HFF-Myc (cell line): ENCODE results near the gene KRT1.
"Not testable (repeated sequence)": the region's sequence is repeated elsewhere in the genome, so short reads cannot be mapped to it uniquely, and the experiment has no call there.

ENCODE experiments used
- DNase-seq: peaks from one replicate; pipeline ENCODE4 v3.0.0-alpha.2; 2011; ENCODE audit warnings: low read depth; ENCODE audit errors: extremely low read depth
- H3K4me3 ChIP-seq: replicated peaks from 2 replicates; pipeline ENCODE4 v1.5.1; 2011; ENCODE audit warnings: low read depth, mild to moderate bottlenecking, control low read depth, low read length
- TF ChIP-seq, protein P1 (sequence below): IDR thresholded peaks from 2 replicates; pipeline ENCODE4 v1.5.1; 2012; ENCODE audit warnings: mild to moderate bottlenecking, low read depth, low read length, control low read depth; ENCODE audit errors: missing control alignments

KRT1 gene

DNA sequence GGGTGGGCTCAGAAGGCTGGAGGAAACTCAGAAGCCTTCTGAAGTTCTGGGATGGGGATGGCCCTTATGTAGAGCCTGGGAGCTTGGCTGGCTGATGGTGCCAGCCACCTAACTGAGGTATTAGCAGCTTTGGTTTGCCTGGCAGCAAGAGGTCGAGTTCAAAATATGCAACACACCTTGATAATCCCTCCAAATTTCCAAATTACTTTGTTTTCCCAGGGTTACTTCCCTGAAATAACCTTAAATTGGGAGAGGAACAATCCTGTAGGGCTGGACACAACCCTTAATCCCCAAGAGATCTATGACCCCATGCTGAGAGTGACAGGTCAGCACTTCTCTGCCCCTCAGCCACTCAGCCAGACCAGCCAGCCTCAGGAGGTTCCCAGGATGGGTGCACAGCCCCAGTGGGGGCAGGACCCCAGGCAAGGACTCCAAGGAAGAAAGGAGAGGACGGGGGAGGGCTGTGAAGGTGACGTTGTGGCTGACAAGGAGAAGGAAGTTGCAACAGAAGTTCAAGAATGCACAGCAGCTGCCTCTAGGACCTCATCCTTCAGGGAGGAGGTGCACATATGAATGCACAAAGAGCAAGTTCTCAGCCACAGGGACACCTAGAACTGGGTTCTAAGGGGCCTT lies 41.7 kb upstream of the KRT1 start:
- DNase-seq, result no peak
- H3K4me3 ChIP-seq, result no peak overlapping the region
- TF ChIP-seq, protein P1, sequence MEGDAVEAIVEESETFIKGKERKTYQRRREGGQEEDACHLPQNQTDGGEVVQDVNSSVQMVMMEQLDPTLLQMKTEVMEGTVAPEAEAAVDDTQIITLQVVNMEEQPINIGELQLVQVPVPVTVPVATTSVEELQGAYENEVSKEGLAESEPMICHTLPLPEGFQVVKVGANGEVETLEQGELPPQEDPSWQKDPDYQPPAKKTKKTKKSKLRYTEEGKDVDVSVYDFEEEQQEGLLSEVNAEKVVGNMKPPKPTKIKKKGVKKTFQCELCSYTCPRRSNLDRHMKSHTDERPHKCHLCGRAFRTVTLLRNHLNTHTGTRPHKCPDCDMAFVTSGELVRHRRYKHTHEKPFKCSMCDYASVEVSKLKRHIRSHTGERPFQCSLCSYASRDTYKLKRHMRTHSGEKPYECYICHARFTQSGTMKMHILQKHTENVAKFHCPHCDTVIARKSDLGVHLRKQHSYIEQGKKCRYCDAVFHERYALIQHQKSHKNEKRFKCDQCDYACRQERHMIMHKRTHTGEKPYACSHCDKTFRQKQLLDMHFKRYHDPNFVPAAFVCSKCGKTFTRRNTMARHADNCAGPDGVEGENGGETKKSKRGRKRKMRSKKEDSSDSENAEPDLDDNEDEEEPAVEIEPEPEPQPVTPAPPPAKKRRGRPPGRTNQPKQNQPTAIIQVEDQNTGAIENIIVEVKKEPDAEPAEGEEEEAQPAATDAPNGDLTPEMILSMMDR, result no peak

DNA sequence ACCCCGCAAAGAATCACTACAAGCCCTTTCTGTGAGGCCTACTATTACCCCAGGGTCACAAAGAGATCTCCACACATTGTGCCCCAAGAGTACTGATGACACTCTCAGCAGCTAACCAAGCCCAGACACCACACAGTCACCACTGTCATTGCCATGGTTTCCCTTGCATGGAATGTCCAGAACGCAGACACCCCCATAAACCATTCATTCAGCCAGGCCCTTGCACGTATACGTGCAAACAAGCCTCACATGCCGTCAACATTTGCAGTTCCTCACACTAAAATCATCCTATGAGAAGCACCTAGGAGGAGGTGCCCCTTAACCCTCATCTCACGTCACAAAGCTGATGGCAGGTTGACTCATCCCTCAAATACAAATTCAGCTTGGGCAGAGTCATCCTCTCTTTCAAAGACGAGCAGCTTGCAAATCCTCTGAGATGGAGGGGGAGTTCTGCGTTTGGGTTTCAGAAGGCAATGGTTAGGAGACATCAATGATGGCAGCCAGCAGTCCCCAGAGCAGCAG lies 40.2 kb upstream of the KRT1 start:
- DNase-seq, result no peak
- TF ChIP-seq, protein P1, result no peak
- H3K4me3 ChIP-seq, result no peak overlapping the region

DNA sequence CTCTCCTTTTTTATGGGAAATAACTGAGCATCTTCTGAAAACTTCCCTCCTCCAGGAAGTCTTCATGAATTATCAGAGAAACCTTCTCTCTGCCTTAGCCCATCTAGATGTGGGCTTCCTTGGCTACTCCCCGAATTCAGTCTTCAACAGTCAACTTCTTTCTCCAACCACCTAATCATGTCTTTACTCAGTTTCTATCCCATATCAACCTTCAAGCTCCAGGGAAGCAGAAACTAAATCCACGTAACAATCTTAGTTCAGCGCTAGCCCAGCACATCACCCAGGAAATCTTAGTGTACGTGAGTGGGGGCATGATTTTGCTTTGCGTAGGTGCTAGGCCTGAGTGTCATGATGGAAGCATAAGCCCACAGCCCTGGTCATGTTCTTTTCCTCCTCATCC lies 35.9 kb upstream of the KRT1 start:
- no peak for DNase-seq
- TF ChIP-seq, protein P1, result no peak
- no peak overlapping the region for H3K4me3 ChIP-seq

DNA sequence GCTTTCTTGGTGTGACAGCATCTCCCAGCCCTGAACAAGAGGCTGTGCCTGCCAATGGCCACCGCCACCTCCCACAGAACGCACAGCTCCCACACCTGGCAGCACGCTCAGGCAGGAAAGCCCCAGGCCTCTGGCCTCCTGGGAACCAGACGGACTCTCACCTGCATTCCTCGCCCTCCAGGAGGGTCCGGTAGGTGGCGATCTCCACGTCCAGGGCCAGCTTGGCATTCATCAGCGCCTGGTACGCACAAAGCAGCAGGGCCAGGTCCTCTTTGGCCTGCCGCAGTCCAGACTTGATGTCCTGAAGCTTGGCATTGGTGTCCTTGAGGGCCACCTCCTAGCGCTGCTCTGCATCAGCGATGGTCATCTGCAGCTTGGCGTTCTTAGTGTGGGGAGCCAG lies 35.2 kb upstream of the KRT1 start:
- H3K4me3 ChIP-seq, result no peak overlapping the region
- TF ChIP-seq, protein P1, result no peak
- DNase-seq, result no peak

DNA sequence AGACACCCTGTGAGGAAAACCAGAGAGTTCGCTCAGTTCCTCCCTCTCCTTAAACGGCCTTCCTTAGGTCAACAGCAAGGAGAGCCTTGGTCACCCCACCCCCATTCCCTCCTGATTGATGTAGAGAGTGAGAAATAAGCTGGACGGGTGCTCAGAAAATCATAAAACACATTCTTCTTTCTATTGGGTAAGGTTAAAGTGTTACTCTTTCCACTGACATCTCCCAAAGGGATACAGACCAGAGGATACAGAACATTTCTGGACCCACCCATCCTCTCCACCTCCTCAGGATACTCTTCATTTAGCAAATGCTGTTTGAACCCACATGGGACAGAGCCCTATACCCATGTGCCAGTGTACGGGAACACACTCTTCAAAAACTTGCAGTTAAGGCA lies 34.7 kb upstream of the KRT1 start:
- TF ChIP-seq, protein P1, result no peak
- DNase-seq, result no peak
- no peak overlapping the region for H3K4me3 ChIP-seq

DNA sequence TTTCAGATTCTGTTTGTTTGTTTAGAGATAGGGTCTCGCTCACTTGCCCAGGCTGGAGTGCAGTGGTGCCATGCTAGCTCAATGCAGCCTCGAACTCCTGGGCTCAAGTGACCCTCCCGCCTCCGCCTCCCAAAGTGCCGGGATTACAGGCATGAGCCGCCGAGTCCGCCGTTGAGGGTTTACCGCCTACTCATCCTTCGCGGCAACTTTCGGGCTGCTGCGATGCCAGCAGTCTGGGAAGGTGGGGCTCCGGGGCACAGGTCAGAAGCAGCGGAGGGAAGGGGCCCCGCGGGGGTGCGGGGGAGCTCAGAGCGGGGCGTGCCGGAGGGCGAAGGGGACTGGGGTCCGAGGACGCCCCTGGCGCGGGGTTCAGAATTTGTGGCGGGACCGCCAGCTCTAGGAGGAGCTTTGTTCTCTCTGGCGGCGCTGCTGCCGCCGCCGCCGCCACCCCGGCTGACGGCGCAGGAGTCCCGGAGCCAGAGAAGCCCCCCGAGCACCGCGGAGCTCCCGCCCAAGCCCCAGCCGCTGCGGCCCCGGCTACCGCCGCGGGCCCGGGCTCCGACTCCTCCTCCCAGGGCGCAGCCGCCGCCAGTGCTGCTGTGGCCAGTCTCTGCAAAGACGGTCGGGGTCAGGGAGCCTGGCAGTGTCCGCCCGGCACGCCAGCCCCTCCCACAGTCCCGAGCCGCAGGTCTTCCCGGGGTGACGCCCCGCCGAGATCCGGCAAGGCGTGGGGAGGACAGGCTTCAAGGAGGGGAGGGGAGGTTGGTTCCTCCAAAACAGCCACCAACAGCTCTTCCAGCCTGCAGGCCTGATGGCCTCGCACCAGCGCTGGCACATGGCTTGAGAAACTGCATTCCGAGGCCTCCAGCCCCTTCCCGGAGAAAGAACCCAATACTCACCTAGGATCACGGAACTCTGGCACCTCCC lies 34.0 kb upstream of the KRT1 start:
- no peak overlapping the region for H3K4me3 ChIP-seq
- no peak for DNase-seq
- TF ChIP-seq, protein P1, result no peak

DNA sequence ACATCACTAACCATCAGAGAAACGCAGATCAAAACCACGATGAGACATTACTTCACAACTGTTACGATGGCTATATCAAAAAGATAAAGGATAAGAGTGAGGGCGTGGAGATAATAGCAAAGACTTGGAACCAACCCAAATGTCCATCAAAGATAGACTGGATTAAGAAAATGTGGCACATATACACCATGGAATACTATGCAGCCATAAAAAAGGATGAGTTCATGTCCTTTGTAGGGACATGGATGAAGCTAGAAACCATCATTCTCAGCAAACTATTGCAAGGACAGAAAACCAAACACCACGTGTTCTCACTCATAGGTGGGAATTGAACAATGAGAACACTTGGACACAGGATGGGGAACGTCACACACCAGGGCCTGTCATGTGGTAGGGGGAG lies 31.9 kb upstream of the KRT1 start:
- not testable (repeated sequence) for DNase-seq, H3K4me3 ChIP-seq
